Fibroblast of pulmonary artery (primary cell): ENCODE measurements around the gene SMG6.

Experiments used
- DNase-seq: peaks from one replicate; pipeline ENCODE4 v3.0.0-alpha.2; 2010; ENCODE audit warnings: low read depth
- H3K4me3 ChIP-seq: replicated peaks from 2 replicates; pipeline ENCODE4 v1.5.1; 2011; ENCODE audit warnings: low read depth, mild to moderate bottlenecking, control low read depth, low read length, moderate library complexity
- CTCF ChIP-seq: IDR thresholded peaks from 2 replicates; pipeline ENCODE4 v1.5.1; 2011; ENCODE audit warnings: mild to moderate bottlenecking, control low read depth, low read length, inconsistent platforms; ENCODE audit errors: missing control alignments

Gene SMG6

GRCh38 chr17:2338315-2338657 lies 34.7 kb upstream of the SMG6 start:
- TF ChIP-seq CTCF: no peak
- no peak for DNase-seq

GRCh38 chr17:2337544-2338314 lies 34.1 kb upstream of the SMG6 start:
- peak overlapping the region; percentile 95 for H3K4me3 ChIP-seq
- TF ChIP-seq CTCF: no peak
- DNase-seq: peak; percentile 54

More at GRCh38 chr17:2338315-2338657, 34.7 kb upstream of the SMG6 start:
- peak overlapping the region; percentile 95 for H3K4me3 ChIP-seq

- H3K4me3 ChIP-seq: peak within 1 kb of the TSS; percentile 95
- no peak for TF ChIP-seq CTCF
- DNase-seq: peak; percentile 45
Observed at GRCh38 chr17:2336852-2337543, 33.4 kb upstream of the SMG6 start, which contains the start of gene SGSM2. Gene SGSM2, plus strand, starts transcription at chr17:2337501. Its CDS starts 188 bp downstream, at chr17:2337689.

- H3K4me3 ChIP-seq: peak within 1 kb of the TSS; percentile 95
- peak; percentile 90 for DNase-seq
- TF ChIP-seq CTCF: peak; percentile 22
Observed at GRCh38 chr17:2336215-2336851, 32.7 kb upstream of the SMG6 start, which contains the start of gene TSR1. Gene TSR1, minus strand, starts transcription at chr17:2336457. Its CDS starts 30 bp downstream, at chr17:2336427.

- no peak for TF ChIP-seq CTCF
- no peak for DNase-seq
- H3K4me3 ChIP-seq: peak overlapping the region; percentile 95
Observed at GRCh38 chr17:2335726-2336214, 32.2 kb upstream of the SMG6 start.

GRCh38 chr17:2331303-2331702 lies 27.7 kb upstream of the SMG6 start:
- H3K4me3 ChIP-seq: no peak overlapping the region
- no peak for DNase-seq
- no peak for TF ChIP-seq CTCF
